ENCODE results near the gene ZNF662. TPM values are rescaled to one million over a fixed set of nuclear protein-coding genes. Genes with fewer than 3 reads are reported as not detected.
A peak's percentile ranks its signal among the peaks of the same experiment; 100 is the strongest.

The ZNF662 gene
- total RNA-seq, 4 donors from 2014 or later = 4.3 to 18.2 (median 10.3) TPM

DNA sequence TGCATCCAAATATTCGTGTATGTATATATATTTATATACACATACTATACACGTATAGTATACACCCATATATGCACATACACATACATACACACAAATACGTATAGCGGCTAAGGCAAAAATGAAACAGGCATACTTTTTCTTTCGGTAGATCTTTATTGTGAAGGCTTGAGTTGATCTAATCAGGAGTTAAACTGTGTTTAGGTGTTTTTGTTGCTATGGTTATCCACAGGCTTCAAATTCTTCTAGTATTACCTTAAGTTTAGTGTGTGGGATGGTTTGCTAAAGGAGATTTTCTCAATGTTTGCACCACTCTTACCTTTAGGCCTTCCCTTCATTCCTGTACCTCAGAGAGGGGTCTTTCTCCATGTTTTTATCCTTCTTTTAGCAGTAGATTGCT, 28.2 kb downstream of the ZNF662 start:
- no peak for ATAC-seq
- H3K27ac ChIP-seq = no peak overlapping the region
- 82 to 86% methylated on average over 5 of the region's 5 CpGs for WGBS, 2 donors (ENCODE audit: low coverage in 1 of 2)
- no peaks in the 10 kb centered on the region for H3K27me3 ChIP-seq
- H3K4me3 ChIP-seq = no peak overlapping the region
- peaks cover 0 to 20% (median 0%) of the 10 kb centered on the region in 3 donors for H3K4me1 ChIP-seq
- no peaks in the 10 kb centered on the region for H3K36me3 ChIP-seq
- no peaks in the 10 kb centered on the region for H3K9me3 ChIP-seq
- no peak for TF ChIP-seq POLR2A (IDR thresholded peaks at IDR 0.05)
- TF ChIP-seq, protein P1, sequence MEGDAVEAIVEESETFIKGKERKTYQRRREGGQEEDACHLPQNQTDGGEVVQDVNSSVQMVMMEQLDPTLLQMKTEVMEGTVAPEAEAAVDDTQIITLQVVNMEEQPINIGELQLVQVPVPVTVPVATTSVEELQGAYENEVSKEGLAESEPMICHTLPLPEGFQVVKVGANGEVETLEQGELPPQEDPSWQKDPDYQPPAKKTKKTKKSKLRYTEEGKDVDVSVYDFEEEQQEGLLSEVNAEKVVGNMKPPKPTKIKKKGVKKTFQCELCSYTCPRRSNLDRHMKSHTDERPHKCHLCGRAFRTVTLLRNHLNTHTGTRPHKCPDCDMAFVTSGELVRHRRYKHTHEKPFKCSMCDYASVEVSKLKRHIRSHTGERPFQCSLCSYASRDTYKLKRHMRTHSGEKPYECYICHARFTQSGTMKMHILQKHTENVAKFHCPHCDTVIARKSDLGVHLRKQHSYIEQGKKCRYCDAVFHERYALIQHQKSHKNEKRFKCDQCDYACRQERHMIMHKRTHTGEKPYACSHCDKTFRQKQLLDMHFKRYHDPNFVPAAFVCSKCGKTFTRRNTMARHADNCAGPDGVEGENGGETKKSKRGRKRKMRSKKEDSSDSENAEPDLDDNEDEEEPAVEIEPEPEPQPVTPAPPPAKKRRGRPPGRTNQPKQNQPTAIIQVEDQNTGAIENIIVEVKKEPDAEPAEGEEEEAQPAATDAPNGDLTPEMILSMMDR (IDR thresholded peaks at IDR 0.05) = no peak

DNA sequence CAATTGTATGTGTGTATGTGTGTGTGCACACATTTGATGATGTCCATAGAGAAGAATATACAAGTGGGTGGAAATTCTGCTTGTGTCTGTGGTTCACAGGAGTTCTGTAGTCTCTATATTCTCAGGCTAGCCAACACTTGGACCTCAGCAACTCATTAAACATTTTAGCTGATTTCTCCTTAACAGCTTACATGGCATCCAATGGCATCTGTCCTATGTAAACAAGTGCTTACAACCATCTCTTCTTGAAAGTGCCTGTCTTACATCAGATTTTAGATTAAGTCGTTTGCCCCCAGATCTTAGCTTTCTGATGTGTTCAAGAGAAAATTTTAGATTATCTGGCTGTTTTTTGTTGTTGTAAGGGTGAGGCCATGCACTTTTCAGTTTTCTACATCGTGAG, 29.0 kb downstream of the ZNF662 start:
- H3K36me3 ChIP-seq = no peaks in the 10 kb centered on the region
- H3K4me1 ChIP-seq = peaks cover 0 to 20% (median 0%) of the 10 kb centered on the region in 3 donors
- no peak overlapping the region for H3K4me3 ChIP-seq
- H3K27me3 ChIP-seq = no peaks in the 10 kb centered on the region
- H3K27ac ChIP-seq = no peak overlapping the region
- TF ChIP-seq, protein P1 (IDR thresholded peaks at IDR 0.05) = no peak
- no peak for TF ChIP-seq EP300 (IDR thresholded peaks at IDR 0.05)
- TF ChIP-seq POLR2AphosphoS5 (IDR thresholded peaks at IDR 0.05) = no peak
- TF ChIP-seq POLR2A (IDR thresholded peaks at IDR 0.05) = no peak
- 50 to 79% methylated on average over 2 of the region's 2 CpGs for WGBS, 2 donors (ENCODE audit: low coverage in 1 of 2)
- no peaks in the 10 kb centered on the region for H3K9me3 ChIP-seq
- no peak for ATAC-seq

DNA sequence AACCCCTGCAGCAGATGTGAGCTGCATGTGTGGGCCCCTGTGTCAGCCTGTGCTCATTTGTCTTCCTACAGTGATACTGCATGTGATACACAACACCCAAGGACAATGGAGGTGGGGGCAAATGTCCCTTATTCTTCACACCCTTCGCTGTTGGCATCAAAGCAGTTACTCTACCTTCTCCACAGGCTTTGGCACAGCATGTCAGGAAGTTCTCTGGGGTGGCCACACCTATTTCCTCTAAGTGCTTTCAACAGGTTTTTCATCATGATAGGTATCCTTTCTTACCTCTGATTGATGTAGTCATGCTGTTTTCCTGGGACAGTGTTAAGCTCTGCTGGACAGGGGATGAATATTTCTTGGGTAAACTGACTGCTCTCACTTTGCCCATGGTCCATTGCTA, 29.5 kb downstream of the ZNF662 start:
- Histone ChIP-seq H3K4me3 (no peak overlapping the region), H3K27me3 (no peaks in the 10 kb centered on the region), H3K27ac (no peak overlapping the region), H3K36me3 (no peaks in the 10 kb centered on the region), H3K9me3 (no peaks in the 10 kb centered on the region), H3K4me1 (peaks cover 0 to 20% (median 0%) of the 10 kb centered on the region in 3 donors)
- ATAC-seq = no peak
- TF ChIP-seq EP300 (IDR thresholded peaks at IDR 0.05) = no peak
- no peak for TF ChIP-seq POLR2A (IDR thresholded peaks at IDR 0.05)
- TF ChIP-seq POLR2AphosphoS5 (IDR thresholded peaks at IDR 0.05) = no peak
- TF ChIP-seq, protein P1 (IDR thresholded peaks at IDR 0.05) = no peak
- 50 to 67% methylated on average over 1 of the region's 1 CpG for WGBS, 2 donors (ENCODE audit: low coverage in 1 of 2)

DNA sequence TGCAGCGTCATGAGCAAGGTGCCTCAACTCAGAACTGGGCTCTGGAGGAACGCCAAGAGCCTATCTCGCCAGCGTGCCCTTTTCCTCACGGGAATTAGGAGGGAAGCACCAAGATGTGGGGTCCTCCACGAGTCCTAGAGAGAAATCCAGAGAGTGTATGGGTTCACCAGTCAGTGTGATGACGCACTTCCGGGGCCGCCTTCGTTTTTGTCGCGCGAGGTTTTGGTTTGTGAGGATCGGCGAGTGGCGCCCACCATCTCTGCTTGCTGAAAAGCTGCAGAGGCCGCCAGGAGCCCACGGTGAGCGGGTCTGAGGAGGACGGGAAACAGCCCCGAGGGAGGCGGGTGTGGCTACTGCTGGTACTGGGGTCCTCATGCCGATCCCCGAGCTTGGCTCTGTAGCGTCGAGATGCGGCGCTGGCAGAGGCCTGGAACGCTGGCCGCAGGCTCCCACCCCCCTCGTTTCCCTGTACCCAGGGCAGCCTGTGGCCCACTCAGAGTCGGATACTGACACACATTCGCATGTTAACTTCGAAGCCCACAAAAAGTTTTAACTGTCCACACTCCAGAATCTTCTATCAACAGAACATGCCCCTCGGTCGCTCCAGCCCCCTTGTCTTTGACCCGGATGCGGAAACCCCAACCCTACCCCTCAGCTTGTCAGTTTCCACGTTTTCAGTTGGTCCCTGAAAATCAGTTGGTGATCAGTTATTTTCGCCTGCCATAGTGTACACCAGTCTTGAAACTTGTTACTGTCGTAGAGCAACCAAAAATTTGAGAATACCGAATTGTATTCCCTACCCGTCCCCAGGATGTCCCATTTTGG, 30.4 kb downstream of the ZNF662 start:
- H3K9me3 ChIP-seq = no peaks in the 10 kb centered on the region
- no peak for TF ChIP-seq POLR2A (IDR thresholded peaks at IDR 0.05)
- no peak for TF ChIP-seq POLR2AphosphoS5 (IDR thresholded peaks at IDR 0.05)
- TF ChIP-seq, protein P1 (IDR thresholded peaks at IDR 0.05) = no peak
- TF ChIP-seq EP300 (IDR thresholded peaks at IDR 0.05) = no peak
- ATAC-seq = peak; percentile 74
- WGBS, 2 donors (ENCODE audit: low coverage in 1 of 2) = 68 to 71% methylated on average over 16 to 23 of the region's 43 CpGs
- no peaks in the 10 kb centered on the region for H3K27me3 ChIP-seq
- peak overlapping the region; percentile 31 to 46 for H3K4me3 ChIP-seq
- peaks cover 0 to 20% (median 0%) of the 10 kb centered on the region in 3 donors for H3K4me1 ChIP-seq
- peak overlapping the region in 3 of 4 donors; percentile 19 to 33 (median 27) for H3K27ac ChIP-seq
- H3K36me3 ChIP-seq = no peaks in the 10 kb centered on the region

DNA sequence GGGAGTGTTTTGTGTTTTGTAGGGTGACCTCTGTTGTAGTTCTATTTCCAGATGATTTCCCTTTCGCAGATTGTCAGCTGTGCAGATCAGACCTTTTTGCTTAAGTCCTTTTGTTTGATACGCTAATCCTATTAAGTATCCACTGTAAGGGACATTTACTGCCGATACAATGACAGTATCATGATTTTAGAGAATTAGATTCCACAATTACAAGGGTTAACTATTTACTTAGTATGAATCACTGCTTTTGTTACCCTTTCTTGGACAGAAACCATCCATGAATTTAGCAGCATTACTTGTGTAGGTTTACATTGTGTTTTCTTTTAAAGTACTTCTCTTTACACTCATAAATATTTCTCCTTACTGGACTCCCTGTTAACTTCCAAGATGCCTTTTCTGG, 31.4 kb downstream of the ZNF662 start:
- Histone ChIP-seq H3K27me3 (no peaks in the 10 kb centered on the region), H3K9me3 (no peaks in the 10 kb centered on the region), H3K36me3 (no peaks in the 10 kb centered on the region), H3K27ac (no peak overlapping the region), H3K4me3 (no peak overlapping the region), H3K4me1 (peaks cover 0 to 15% (median 0%) of the 10 kb centered on the region in 3 donors)
- ATAC-seq = no peak
- no peak for TF ChIP-seq POLR2AphosphoS5 (IDR thresholded peaks at IDR 0.05)
- TF ChIP-seq, protein P1 (IDR thresholded peaks at IDR 0.05) = no peak
- TF ChIP-seq EP300 (IDR thresholded peaks at IDR 0.05) = no peak
- no peak for TF ChIP-seq POLR2A (IDR thresholded peaks at IDR 0.05)
- 90 to 93% methylated on average over 3 of the region's 3 CpGs for WGBS, 2 donors (ENCODE audit: low coverage in 1 of 2)

Measured in gastroesophageal sphincter (tissue), 4 donors.